ACC112 (cell line): Measurements from ENCODE around the gene KSR2.
"Not testable (repeated sequence)": the region's sequence is repeated elsewhere in the genome, so short reads cannot be mapped to it uniquely, and the experiment has no call there.

Experiments used
- H2AFZ ChIP-seq: fragments of 200-600 bp; sonication (generic); one replicate; pipeline ENCODE4 v1.6.0; 2017; ENCODE audit warnings: antibody characterized with exemption, low read length; ENCODE audit not compliant: unreplicated experiment
- H3K27ac ChIP-seq: fragments of 200-600 bp; sonication (generic); 2 replicates; pipeline ENCODE4 v1.5.1; 2014; ENCODE audit warnings: low read depth, mild to moderate bottlenecking, antibody characterized with exemption, low read length, moderate library complexity
- H3K27me3 ChIP-seq: fragments of 200-600 bp; sonication (generic); 2 replicates; pipeline ENCODE4 v1.6.1; 2014; ENCODE audit warnings: mild to moderate bottlenecking, antibody characterized with exemption, low read length, moderate library complexity, mixed read lengths; ENCODE audit not compliant: insufficient read depth
- H3K36me3 ChIP-seq: fragments of 200-600 bp; sonication (generic); 2 replicates; pipeline ENCODE4 v1.6.1; 2016; ENCODE audit warnings: mild to moderate bottlenecking, antibody characterized with exemption, low read length, moderate library complexity, mixed read lengths; ENCODE audit not compliant: insufficient read depth
- H3K4me1 ChIP-seq: fragments of 200-600 bp; sonication (generic); one replicate; pipeline ENCODE4 v1.6.1; 2016; ENCODE audit warnings: low read length, mixed read lengths; ENCODE audit not compliant: insufficient read depth, unreplicated experiment, control insufficient read depth
- H3K4me3 ChIP-seq: fragments of 200-600 bp; sonication (generic); 2 replicates; pipeline ENCODE4 v1.5.1; 2014; ENCODE audit warnings: mild to moderate bottlenecking, low read depth, low read length
- H3K79me2 ChIP-seq: fragments of 200-600 bp; sonication (generic); one replicate; pipeline ENCODE4 v1.6.0; 2016; ENCODE audit warnings: low read length; ENCODE audit not compliant: control insufficient read depth, unreplicated experiment, insufficient read depth

KSR2 gene

GRCh38 chr12:117876436-117876816, 92.4 kb downstream of the KSR2 start:
- no peak overlapping the region for H3K4me3 ChIP-seq
- H3K27me3 ChIP-seq: peaks cover 33% of the 10 kb centered on the region
- no peak overlapping the region for H2AFZ ChIP-seq
- H3K4me1 ChIP-seq: no peaks in the 10 kb centered on the region
- H3K36me3 ChIP-seq: no peaks in the 10 kb centered on the region
- no peak overlapping the region for H3K27ac ChIP-seq
- no peaks in the 10 kb centered on the region for H3K79me2 ChIP-seq

GRCh38 chr12:117875744-117876435, 92.9 kb downstream of the KSR2 start:
- no peaks in the 10 kb centered on the region for H3K4me1 ChIP-seq
- H2AFZ ChIP-seq: no peak overlapping the region
- no peaks in the 10 kb centered on the region for H3K36me3 ChIP-seq
- no peaks in the 10 kb centered on the region for H3K79me2 ChIP-seq
- H3K27ac ChIP-seq: no peak overlapping the region
- peaks cover 28% of the 10 kb centered on the region for H3K27me3 ChIP-seq
- no peak overlapping the region for H3K4me3 ChIP-seq

GRCh38 chr12:117874842-117875434, 93.9 kb downstream of the KSR2 start:
- no peaks in the 10 kb centered on the region for H3K4me1 ChIP-seq
- H3K27ac ChIP-seq: no peak overlapping the region
- H2AFZ ChIP-seq: no peak overlapping the region
- H3K36me3 ChIP-seq: no peaks in the 10 kb centered on the region
- no peaks in the 10 kb centered on the region for H3K79me2 ChIP-seq
- H3K27me3 ChIP-seq: peaks cover 28% of the 10 kb centered on the region
- no peak overlapping the region for H3K4me3 ChIP-seq

GRCh38 chr12:117874198-117874597, 94.6 kb downstream of the KSR2 start:
- H3K4me1 ChIP-seq, H3K36me3 ChIP-seq, H3K79me2 ChIP-seq, H3K4me3 ChIP-seq, H3K27ac ChIP-seq, H2AFZ ChIP-seq: not testable (repeated sequence)
- H3K27me3 ChIP-seq: peaks cover 27% of the 10 kb centered on the region

GRCh38 chr12:117872546-117873169, 96.1 kb downstream of the KSR2 start:
- H3K4me1 ChIP-seq: no peaks in the 10 kb centered on the region
- H3K27ac ChIP-seq: no peak overlapping the region
- H2AFZ ChIP-seq: no peak overlapping the region
- peaks cover 12% of the 10 kb centered on the region for H3K27me3 ChIP-seq
- H3K36me3 ChIP-seq: no peaks in the 10 kb centered on the region
- H3K79me2 ChIP-seq: no peaks in the 10 kb centered on the region
- no peak overlapping the region for H3K4me3 ChIP-seq

GRCh38 chr12:117869551-117869950, 99.2 kb downstream of the KSR2 start:
- Histone ChIP-seq H3K4me1 (no peaks in the 10 kb centered on the region), H2AFZ (no peak overlapping the region), H3K27ac (no peak overlapping the region), H3K4me3 (no peak overlapping the region), H3K36me3 (no peaks in the 10 kb centered on the region), H3K79me2 (no peaks in the 10 kb centered on the region), H3K27me3 (peaks cover 6% of the 10 kb centered on the region; the same call in 1 of the 2 replicates)

GRCh38 chr12:117867348-117867747, 101.4 kb downstream of the KSR2 start:
- H3K4me3 ChIP-seq: no peak overlapping the region
- H3K79me2 ChIP-seq: no peaks in the 10 kb centered on the region
- H3K4me1 ChIP-seq: no peaks in the 10 kb centered on the region
- no peak overlapping the region for H3K27ac ChIP-seq
- peaks cover 6% of the 10 kb centered on the region; the same call in 1 of the 2 replicates for H3K27me3 ChIP-seq
- H2AFZ ChIP-seq: no peak overlapping the region
- no peaks in the 10 kb centered on the region for H3K36me3 ChIP-seq

- H3K4me3 ChIP-seq: no peak overlapping the region
- no peak overlapping the region for H3K27ac ChIP-seq
- H3K4me1 ChIP-seq: no peaks in the 10 kb centered on the region
- no peaks in the 10 kb centered on the region for H3K36me3 ChIP-seq
- peaks cover 6% of the 10 kb centered on the region; the same call in 1 of the 2 replicates for H3K27me3 ChIP-seq
- no peak overlapping the region for H2AFZ ChIP-seq
- H3K79me2 ChIP-seq: no peaks in the 10 kb centered on the region
Observed at GRCh38 chr12:117865505-117865904, 103.3 kb downstream of the KSR2 start.

GRCh38 chr12:117863002-117863709, 105.6 kb downstream of the KSR2 start:
- Histone ChIP-seq H2AFZ (no peak overlapping the region), H3K27ac (no peak overlapping the region), H3K4me3 (no peak overlapping the region), H3K27me3 (peaks cover 11% of the 10 kb centered on the region; the same call in 1 of the 2 replicates), H3K4me1 (no peaks in the 10 kb centered on the region), H3K36me3 (no peaks in the 10 kb centered on the region), H3K79me2 (no peaks in the 10 kb centered on the region)

- Histone ChIP-seq H3K79me2 (no peaks in the 10 kb centered on the region), H3K4me1 (no peaks in the 10 kb centered on the region), H2AFZ (no peak overlapping the region), H3K36me3 (no peaks in the 10 kb centered on the region), H3K27ac (no peak overlapping the region), H3K27me3 (peaks cover 11% of the 10 kb centered on the region; the same call in 1 of the 2 replicates), H3K4me3 (no peak overlapping the region)
Observed at GRCh38 chr12:117861691-117862090, 107.1 kb downstream of the KSR2 start.
